SK-N-SH (cell line): Measurements from ENCODE around the gene AHNAK. TPM values are rescaled to one million over a fixed set of nuclear protein-coding genes. Genes with fewer than 3 reads are reported as not detected.

Experiments
- CTCF ChIA-PET: fragments of 300-600, 350-600 bp; formaldehyde crosslinking; extraction: SDS; loops from one replicate; lab custom pipeline; 2021; lab: Yijun Ruan, JAX
- POLR2A ChIA-PET: fragments of 350-600 bp; sonication (Branson Sonifier 250); formaldehyde crosslinking; extraction: SDS; loops from one replicate; lab custom pipeline; 2020; ENCODE audit warnings: antibody characterized with exemption, inconsistent platforms; lab: Yijun Ruan, JAX
- DNase-seq: peaks from one replicate; pipeline ENCODE4 v3.0.0; 2012
- H2AFZ ChIP-seq: fragments of 200-600 bp; sonication (generic); 2 replicates; pipeline ENCODE4 v1.8.1; 2016; ENCODE audit warnings: antibody characterized with exemption, mild to moderate bottlenecking, low read depth
- H3F3A ChIP-seq: fragments of 200-600 bp; sonication (generic); replicated peaks from 2 replicates; pipeline ENCODE3; 2016; ENCODE audit warnings: antibody characterized with exemption, mild to moderate bottlenecking; ENCODE audit not compliant: insufficient read depth
- H3K27ac ChIP-seq, 2 experiments: fragments of 200-500 bp in 1 of 2; fragments of 200-600 bp in 1 of 2; sonication (Bioruptor generic) in 1 of 2; sonication (generic), shearing (Covaris generic) in 1 of 2; 2 replicates each; pipeline versions ENCODE4 v1.5.1 to v1.6.1; 2014 to 2016; ENCODE audit warnings: low read depth in 2 of 2, inconsistent platforms in 1 of 2, low read length in 1 of 2, mild to moderate bottlenecking in 1 of 2, mixed read lengths in 1 of 2
- H3K27me3 ChIP-seq: fragments of 200-600 bp; sonication (generic), shearing (Covaris generic); 2 replicates; pipeline ENCODE4 v1.6.1; 2016; ENCODE audit warnings: mixed run types; ENCODE audit not compliant: insufficient read depth
- H3K36me3 ChIP-seq, 2 experiments: fragments of 200-500 bp in 1 of 2; fragments of 200-600 bp in 1 of 2; sonication (Bioruptor generic) in 1 of 2; sonication (generic) in 1 of 2; replicated peaks in 1 of 2; 2 replicates each; pipeline versions ENCODE3 to v1.5.1; 2014 to 2016; ENCODE audit warnings: low read length in 1 of 2, mild to moderate bottlenecking in 1 of 2; ENCODE audit not compliant: insufficient read depth in 2 of 2, control insufficient read depth in 1 of 2
- H3K4me1 ChIP-seq, 2 experiments: fragments of 200-500 bp in 1 of 2; fragments of 200-600 bp in 1 of 2; sonication (Bioruptor generic) in 1 of 2; sonication (generic), shearing (Covaris generic) in 1 of 2; 2 replicates each; pipeline versions ENCODE4 v1.5.1 to v1.6.1; 2014 to 2016; ENCODE audit warnings: low read depth in 1 of 2, low read length in 1 of 2, mixed run types in 1 of 2; ENCODE audit not compliant: insufficient read depth in 2 of 2, control insufficient read depth in 1 of 2
- H3K4me2 ChIP-seq: fragments of 200-600 bp; sonication (generic), shearing (Covaris generic); 2 replicates; pipeline ENCODE4 v1.6.1; 2017; ENCODE audit warnings: mixed run types
- H3K4me3 ChIP-seq, 2 experiments: fragments of 200-500 bp in 1 of 2; fragments of 200-600 bp in 1 of 2; sonication (Bioruptor generic) in 1 of 2; sonication (generic), shearing (Covaris generic) in 1 of 2; 2 replicates each; pipeline versions ENCODE4 v1.5.1 to v1.8.1; 2014 to 2016; ENCODE audit warnings: low read depth in 2 of 2, inconsistent platforms in 1 of 2, low read length in 1 of 2, mild to moderate bottlenecking in 1 of 2, mixed read lengths in 1 of 2, moderate library complexity in 1 of 2
- H3K79me2 ChIP-seq: fragments of 200-600 bp; sonication (generic); 2 replicates; pipeline ENCODE4 v1.8.1; 2017; ENCODE audit warnings: mild to moderate bottlenecking; ENCODE audit not compliant: insufficient read depth
- H3K9ac ChIP-seq: fragments of 200-600 bp; sonication (generic); 2 replicates; pipeline ENCODE4 v1.6.1; 2017; ENCODE audit warnings: mixed run types
- H3K9me2 ChIP-seq: fragments of 200-600 bp; sonication (generic); 2 replicates; pipeline ENCODE4 v1.6.1; 2017; ENCODE audit warnings: mixed run types
- H3K9me3 ChIP-seq: fragments of 200-600 bp; sonication (generic); 2 replicates; pipeline ENCODE4 v1.6.1; 2017; ENCODE audit warnings: mixed run types, mild to moderate bottlenecking, moderate library complexity
- H4K20me1 ChIP-seq: fragments of 200-600 bp; sonication (generic); 2 replicates; pipeline ENCODE4 v1.6.1; 2017; ENCODE audit warnings: mild to moderate bottlenecking, mixed run types; ENCODE audit not compliant: insufficient read depth
- EP300 ChIP-seq, 2 experiments: IDR thresholded peaks; 2 replicates each; pipeline versions ENCODE4 v1.4.0 to v1.6.1; 2012; ENCODE audit warnings: borderline replicate concordance in 1 of 2, low read depth in 1 of 2, low read length in 1 of 2
- FOXM1 ChIP-seq: IDR thresholded peaks from 2 replicates; pipeline ENCODE4 v1.4.0; 2012; ENCODE audit warnings: low read depth, mild to moderate bottlenecking
- GABPA ChIP-seq: IDR thresholded peaks from 2 replicates; pipeline ENCODE4 v1.4.0; 2012; ENCODE audit warnings: low read depth, mild to moderate bottlenecking
- MXI1 ChIP-seq: IDR thresholded peaks from 2 replicates; pipeline ENCODE4 v1.6.1; 2012; ENCODE audit warnings: mild to moderate bottlenecking, low read depth, low read length, improper control_type of control experiment
- NRF1 ChIP-seq: IDR thresholded peaks from 2 replicates; pipeline ENCODE4 v1.6.1; 2012; ENCODE audit warnings: low read depth, mild to moderate bottlenecking, low read length
- POLR2AphosphoS5 ChIP-seq: IDR thresholded peaks from 2 replicates; pipeline ENCODE4 v1.6.1; 2012; ENCODE audit warnings: low read depth, low read length
- RFX5 ChIP-seq: IDR thresholded peaks from 2 replicates; pipeline ENCODE4 v1.6.1; 2012; ENCODE audit warnings: mild to moderate bottlenecking, improper control_type of control experiment, low read length
- RXRA ChIP-seq: IDR thresholded peaks from 2 replicates; pipeline ENCODE4 v1.4.0; 2012; ENCODE audit warnings: low read depth, mild to moderate bottlenecking, borderline replicate concordance
- SIN3A ChIP-seq: IDR thresholded peaks from 2 replicates; pipeline ENCODE4 v1.6.1; 2012; ENCODE audit warnings: low read depth, mild to moderate bottlenecking, low read length, moderate library complexity, borderline replicate concordance
- SMC3 ChIP-seq: IDR thresholded peaks from 2 replicates; pipeline ENCODE4 v1.6.1; 2012; ENCODE audit warnings: low read depth, low read length, improper control_type of control experiment
- TAF1 ChIP-seq: IDR thresholded peaks from 2 replicates; pipeline ENCODE4 v1.6.1; 2012; ENCODE audit warnings: low read depth, mild to moderate bottlenecking, low read length, moderate library complexity, borderline replicate concordance
- TEAD4 ChIP-seq: IDR thresholded peaks from 2 replicates; pipeline ENCODE4 v1.4.0; 2012; ENCODE audit warnings: mild to moderate bottlenecking, borderline replicate concordance; ENCODE audit not compliant: insufficient read depth
- WGBS: methylation state at CpG from one replicate; pipeline ENCODE4 v1.1.6; 2017; ENCODE audit warnings: low lambda C conversion rate; 5-methylcytosine and 5-hydroxymethylcytosine counted together
- polyA plus RNA-seq, 3 experiments: library from polyadenylated mRNA; depleted of rRNA; stranded (reverse); fragments of >200 nt; gene quantifications; 2 replicates each; pipeline ENCODE4 v1.2.3, GENCODE V29; 2012
- TF ChIP-seq, protein P1 (sequence below): IDR thresholded peaks from 2 replicates; pipeline ENCODE4 v1.4.0; 2012; ENCODE audit warnings: low read depth, borderline replicate concordance
- TF ChIP-seq, protein P2 (sequence below): fragments of 150-350 bp; IDR thresholded peaks from 2 replicates; pipeline ENCODE4 v1.6.1; 2016; ENCODE audit warnings: mild to moderate bottlenecking, low read depth, low read length
- TF ChIP-seq, protein P3 (sequence below): IDR thresholded peaks from 2 replicates; pipeline ENCODE4 v1.4.0; 2012; ENCODE audit warnings: low read depth, borderline replicate concordance
- TF ChIP-seq, protein P4 (sequence below): fragments of 150-350 bp; IDR thresholded peaks from 2 replicates; pipeline ENCODE4 v1.6.1; 2017; ENCODE audit warnings: antibody characterized with exemption, low read length, low read depth, borderline replicate concordance
- TF ChIP-seq, protein P5 (sequence below): IDR thresholded peaks from 2 replicates; pipeline ENCODE4 v1.6.1; 2012; ENCODE audit warnings: mild to moderate bottlenecking, low read depth, low read length, moderate library complexity
- TF ChIP-seq, protein P6 (sequence below): fragments of 200-600 bp; sonication (generic); IDR thresholded peaks from 2 replicates; pipeline ENCODE4 v1.6.1; 2017; ENCODE audit warnings: antibody characterized with exemption, mild to moderate bottlenecking, moderate library complexity

Gene AHNAK
- polyA plus RNA-seq, 1 of the 3 experiments (the other 2 are of a cell fraction): 57.8 TPM

DNA sequence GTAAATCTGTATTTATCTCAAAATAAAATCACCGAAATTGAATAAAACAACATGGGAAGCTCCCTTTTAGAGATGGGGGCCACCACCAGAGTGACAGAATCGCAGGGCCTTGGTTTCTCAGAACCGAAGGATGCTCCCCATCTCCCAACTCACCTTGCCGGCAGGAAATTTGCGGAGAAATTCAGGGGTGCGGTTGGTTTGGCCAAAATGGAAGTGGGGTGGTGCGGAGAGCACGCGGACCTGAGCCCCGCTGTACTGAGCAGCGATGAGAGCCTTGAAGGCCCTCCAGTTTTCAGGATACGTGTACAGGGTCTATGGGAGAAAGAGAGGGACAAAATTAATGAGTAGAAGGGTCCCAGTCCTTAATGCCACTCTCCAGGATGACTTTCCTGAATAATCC lies 25.8 kb upstream of the AHNAK start:
- no peak overlapping the region for H2AFZ ChIP-seq
- CTCF ChIA-PET: interaction anchor here (0.6 to 3.2 kb wide), 7 partner anchors 8 to 148 kb away, joined by 3 to 14 read pairs (median 4); no protein-coding TSS in a partner anchor
- no peaks in the 10 kb centered on the region for H3K27me3 ChIP-seq

More for the DNA sequence above, 25.8 kb upstream of the AHNAK start:
- H3K36me3 ChIP-seq: peaks cover 43 to 53% of the 10 kb centered on the region in 2 experiments
- POLR2A ChIA-PET: interaction anchor here (0.8 to 1.2 kb wide), 4 partner anchors 9 to 19 kb away, joined by 3 to 6 read pairs (median 3); partner anchors contain the start of gene TUT1
- DNase-seq: no peak
- no peaks in the 10 kb centered on the region for H3K9me2 ChIP-seq
- peak overlapping the region; percentile 95 for H3K4me2 ChIP-seq
- peaks cover 43% of the 10 kb centered on the region for H4K20me1 ChIP-seq
- H3K4me3 ChIP-seq: peak overlapping the region; percentile 83 to 93
- 59% methylated on average over 12 of the region's 12 CpGs for WGBS
- H3F3A ChIP-seq: peaks cover 25% of the 10 kb centered on the region
- peak overlapping the region in 1 of 2 experiments; percentile 64; a peak in 2 of 4 replicates for H3K27ac ChIP-seq
- peak overlapping the region; percentile 88 for H3K9ac ChIP-seq
- peaks cover 19 to 28% of the 10 kb centered on the region in 2 experiments; a peak in 3 of 4 replicates for H3K4me1 ChIP-seq
- TF ChIP-seq TAF1 (no peak), GABPA (no peak), TEAD4 (no peak), EP300 (IDR thresholded peaks at IDR 0.05; ENCODE audit: borderline replicate concordance in 1 of 2, low read depth in 1 of 2, low read length in 1 of 2) (no peak), MXI1 (no peak), POLR2AphosphoS5 (no peak), SIN3A (no peak), FOXM1 (no peak), RFX5 (no peak), RXRA (no peak), SMC3 (no peak), NRF1 (no peak)
- TF ChIP-seq, protein P1, sequence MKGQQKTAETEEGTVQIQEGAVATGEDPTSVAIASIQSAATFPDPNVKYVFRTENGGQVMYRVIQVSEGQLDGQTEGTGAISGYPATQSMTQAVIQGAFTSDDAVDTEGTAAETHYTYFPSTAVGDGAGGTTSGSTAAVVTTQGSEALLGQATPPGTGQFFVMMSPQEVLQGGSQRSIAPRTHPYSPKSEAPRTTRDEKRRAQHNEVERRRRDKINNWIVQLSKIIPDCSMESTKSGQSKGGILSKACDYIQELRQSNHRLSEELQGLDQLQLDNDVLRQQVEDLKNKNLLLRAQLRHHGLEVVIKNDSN: no peak
- TF ChIP-seq, protein P2, sequence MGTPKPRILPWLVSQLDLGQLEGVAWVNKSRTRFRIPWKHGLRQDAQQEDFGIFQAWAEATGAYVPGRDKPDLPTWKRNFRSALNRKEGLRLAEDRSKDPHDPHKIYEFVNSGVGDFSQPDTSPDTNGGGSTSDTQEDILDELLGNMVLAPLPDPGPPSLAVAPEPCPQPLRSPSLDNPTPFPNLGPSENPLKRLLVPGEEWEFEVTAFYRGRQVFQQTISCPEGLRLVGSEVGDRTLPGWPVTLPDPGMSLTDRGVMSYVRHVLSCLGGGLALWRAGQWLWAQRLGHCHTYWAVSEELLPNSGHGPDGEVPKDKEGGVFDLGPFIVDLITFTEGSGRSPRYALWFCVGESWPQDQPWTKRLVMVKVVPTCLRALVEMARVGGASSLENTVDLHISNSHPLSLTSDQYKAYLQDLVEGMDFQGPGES: no peak
- TF ChIP-seq, protein P3, sequence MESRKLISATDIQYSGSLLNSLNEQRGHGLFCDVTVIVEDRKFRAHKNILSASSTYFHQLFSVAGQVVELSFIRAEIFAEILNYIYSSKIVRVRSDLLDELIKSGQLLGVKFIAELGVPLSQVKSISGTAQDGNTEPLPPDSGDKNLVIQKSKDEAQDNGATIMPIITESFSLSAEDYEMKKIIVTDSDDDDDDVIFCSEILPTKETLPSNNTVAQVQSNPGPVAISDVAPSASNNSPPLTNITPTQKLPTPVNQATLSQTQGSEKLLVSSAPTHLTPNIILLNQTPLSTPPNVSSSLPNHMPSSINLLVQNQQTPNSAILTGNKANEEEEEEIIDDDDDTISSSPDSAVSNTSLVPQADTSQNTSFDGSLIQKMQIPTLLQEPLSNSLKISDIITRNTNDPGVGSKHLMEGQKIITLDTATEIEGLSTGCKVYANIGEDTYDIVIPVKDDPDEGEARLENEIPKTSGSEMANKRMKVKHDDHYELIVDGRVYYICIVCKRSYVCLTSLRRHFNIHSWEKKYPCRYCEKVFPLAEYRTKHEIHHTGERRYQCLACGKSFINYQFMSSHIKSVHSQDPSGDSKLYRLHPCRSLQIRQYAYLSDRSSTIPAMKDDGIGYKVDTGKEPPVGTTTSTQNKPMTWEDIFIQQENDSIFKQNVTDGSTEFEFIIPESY: no peak
- TF ChIP-seq, protein P4, sequence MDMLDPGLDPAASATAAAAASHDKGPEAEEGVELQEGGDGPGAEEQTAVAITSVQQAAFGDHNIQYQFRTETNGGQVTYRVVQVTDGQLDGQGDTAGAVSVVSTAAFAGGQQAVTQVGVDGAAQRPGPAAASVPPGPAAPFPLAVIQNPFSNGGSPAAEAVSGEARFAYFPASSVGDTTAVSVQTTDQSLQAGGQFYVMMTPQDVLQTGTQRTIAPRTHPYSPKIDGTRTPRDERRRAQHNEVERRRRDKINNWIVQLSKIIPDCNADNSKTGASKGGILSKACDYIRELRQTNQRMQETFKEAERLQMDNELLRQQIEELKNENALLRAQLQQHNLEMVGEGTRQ: no peak
- TF ChIP-seq, protein P5, sequence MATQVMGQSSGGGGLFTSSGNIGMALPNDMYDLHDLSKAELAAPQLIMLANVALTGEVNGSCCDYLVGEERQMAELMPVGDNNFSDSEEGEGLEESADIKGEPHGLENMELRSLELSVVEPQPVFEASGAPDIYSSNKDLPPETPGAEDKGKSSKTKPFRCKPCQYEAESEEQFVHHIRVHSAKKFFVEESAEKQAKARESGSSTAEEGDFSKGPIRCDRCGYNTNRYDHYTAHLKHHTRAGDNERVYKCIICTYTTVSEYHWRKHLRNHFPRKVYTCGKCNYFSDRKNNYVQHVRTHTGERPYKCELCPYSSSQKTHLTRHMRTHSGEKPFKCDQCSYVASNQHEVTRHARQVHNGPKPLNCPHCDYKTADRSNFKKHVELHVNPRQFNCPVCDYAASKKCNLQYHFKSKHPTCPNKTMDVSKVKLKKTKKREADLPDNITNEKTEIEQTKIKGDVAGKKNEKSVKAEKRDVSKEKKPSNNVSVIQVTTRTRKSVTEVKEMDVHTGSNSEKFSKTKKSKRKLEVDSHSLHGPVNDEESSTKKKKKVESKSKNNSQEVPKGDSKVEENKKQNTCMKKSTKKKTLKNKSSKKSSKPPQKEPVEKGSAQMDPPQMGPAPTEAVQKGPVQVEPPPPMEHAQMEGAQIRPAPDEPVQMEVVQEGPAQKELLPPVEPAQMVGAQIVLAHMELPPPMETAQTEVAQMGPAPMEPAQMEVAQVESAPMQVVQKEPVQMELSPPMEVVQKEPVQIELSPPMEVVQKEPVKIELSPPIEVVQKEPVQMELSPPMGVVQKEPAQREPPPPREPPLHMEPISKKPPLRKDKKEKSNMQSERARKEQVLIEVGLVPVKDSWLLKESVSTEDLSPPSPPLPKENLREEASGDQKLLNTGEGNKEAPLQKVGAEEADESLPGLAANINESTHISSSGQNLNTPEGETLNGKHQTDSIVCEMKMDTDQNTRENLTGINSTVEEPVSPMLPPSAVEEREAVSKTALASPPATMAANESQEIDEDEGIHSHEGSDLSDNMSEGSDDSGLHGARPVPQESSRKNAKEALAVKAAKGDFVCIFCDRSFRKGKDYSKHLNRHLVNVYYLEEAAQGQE: no peak
- TF ChIP-seq, protein P6, sequence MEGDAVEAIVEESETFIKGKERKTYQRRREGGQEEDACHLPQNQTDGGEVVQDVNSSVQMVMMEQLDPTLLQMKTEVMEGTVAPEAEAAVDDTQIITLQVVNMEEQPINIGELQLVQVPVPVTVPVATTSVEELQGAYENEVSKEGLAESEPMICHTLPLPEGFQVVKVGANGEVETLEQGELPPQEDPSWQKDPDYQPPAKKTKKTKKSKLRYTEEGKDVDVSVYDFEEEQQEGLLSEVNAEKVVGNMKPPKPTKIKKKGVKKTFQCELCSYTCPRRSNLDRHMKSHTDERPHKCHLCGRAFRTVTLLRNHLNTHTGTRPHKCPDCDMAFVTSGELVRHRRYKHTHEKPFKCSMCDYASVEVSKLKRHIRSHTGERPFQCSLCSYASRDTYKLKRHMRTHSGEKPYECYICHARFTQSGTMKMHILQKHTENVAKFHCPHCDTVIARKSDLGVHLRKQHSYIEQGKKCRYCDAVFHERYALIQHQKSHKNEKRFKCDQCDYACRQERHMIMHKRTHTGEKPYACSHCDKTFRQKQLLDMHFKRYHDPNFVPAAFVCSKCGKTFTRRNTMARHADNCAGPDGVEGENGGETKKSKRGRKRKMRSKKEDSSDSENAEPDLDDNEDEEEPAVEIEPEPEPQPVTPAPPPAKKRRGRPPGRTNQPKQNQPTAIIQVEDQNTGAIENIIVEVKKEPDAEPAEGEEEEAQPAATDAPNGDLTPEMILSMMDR: no peak
- TF ChIP-seq, all 33 proteins: peak for 0
- Histone ChIP-seq H3K9me3 (no peaks in the 10 kb centered on the region), H3K79me2 (peaks cover 79% of the 10 kb centered on the region)
